Breast epithelium (tissue), 3 donors: ENCODE results near the gene FAM217A.

Source experiments
- CTCF ChIP-seq, 3 donors: fragments of 450-650 bp; IDR thresholded peaks; one replicate each; pipeline ENCODE4 v1.5.1; 2016 to 2017; ENCODE audit warnings: antibody characterized with exemption in 3 of 3, mild to moderate bottlenecking in 3 of 3, moderate library complexity in 3 of 3
- POLR2A ChIP-seq: fragments of 450-650 bp; IDR thresholded peaks from one replicate; pipeline ENCODE4 v1.6.1; 2016; ENCODE audit warnings: antibody characterized with exemption, mild to moderate bottlenecking, moderate library complexity
- POLR2AphosphoS5 ChIP-seq, 3 donors: sonication (generic); formaldehyde crosslinking; IDR thresholded peaks; one replicate each; pipeline ENCODE4 v1.6.1; 2017; ENCODE audit warnings: antibody characterized with exemption in 3 of 3

DNA sequence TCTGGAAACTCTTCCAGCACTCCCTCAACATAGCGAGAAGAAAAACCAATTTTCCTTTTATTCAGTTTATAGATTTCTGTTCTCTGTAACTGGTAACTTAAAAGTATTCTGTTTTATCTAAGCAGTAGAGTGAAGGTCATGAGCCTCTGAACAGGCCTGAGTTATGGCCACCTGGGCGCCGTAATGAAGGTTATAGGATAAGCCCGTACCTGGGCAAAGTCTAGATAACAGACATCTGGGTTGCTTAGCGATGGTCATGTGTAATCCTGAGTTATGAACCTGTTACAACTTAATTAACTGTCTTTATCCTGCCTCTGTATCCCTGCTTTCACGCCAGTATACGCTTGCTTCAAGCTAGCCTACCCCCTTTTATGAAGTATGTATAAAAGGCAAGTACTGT is 13.0 kb upstream of the FAM217A start:
- TF ChIP-seq CTCF (IDR thresholded peaks at IDR 0.05) (no peak), POLR2A (no peak), POLR2AphosphoS5 (IDR thresholded peaks at IDR 0.05) (no peak)
